DMS153 treated with DMSO at 0.1 percent for 48 hours (cell line): ENCODE measurements around the gene PLEKHM1.
"Not testable (repeated sequence)": the region's sequence is repeated elsewhere in the genome, so short reads cannot be mapped to it uniquely, and the experiment has no call there.

ENCODE experiments used
- DNase-seq: peaks from one replicate; lab custom pipeline; 2025; ENCODE audit not compliant: unreplicated experiment; lab: John Stamatoyannopoulos, UW

PLEKHM1 gene

GRCh38 chr17:45490615-45491433 is at the start of gene PLEKHM1:
Gene PLEKHM1, minus strand, starts transcription at chr17:45490721. Its CDS starts 8,237 bp downstream, at chr17:45482484.
- peak; percentile 13 for DNase-seq

GRCh38 chr17:45538168-45538567 is 47.6 kb upstream of the PLEKHM1 start:
- not testable (repeated sequence) for DNase-seq

GRCh38 chr17:45506072-45506471 is 15.6 kb upstream of the PLEKHM1 start:
- DNase-seq: not testable (repeated sequence)

- DNase-seq: not testable (repeated sequence)
These were observed 14.7 kb upstream of the PLEKHM1 start for GRCh38 chr17:45505183-45505582.

GRCh38 chr17:45501092-45501707 is 10.7 kb upstream of the PLEKHM1 start:
- not testable (repeated sequence) for DNase-seq

- DNase-seq: not testable (repeated sequence)
These were observed 10.0 kb upstream of the PLEKHM1 start for GRCh38 chr17:45500478-45500877.

GRCh38 chr17:45499208-45499607 is 8.7 kb upstream of the PLEKHM1 start:
- not testable (repeated sequence) for DNase-seq

- DNase-seq: not testable (repeated sequence)
These were observed 7.9 kb upstream of the PLEKHM1 start for GRCh38 chr17:45498377-45498776.

- DNase-seq: not testable (repeated sequence)
These were observed 6.9 kb upstream of the PLEKHM1 start for GRCh38 chr17:45497449-45497848.

- DNase-seq: not testable (repeated sequence)
These were observed 6.0 kb upstream of the PLEKHM1 start for GRCh38 chr17:45496507-45496906.

GRCh38 chr17:45494556-45494955 is 4.0 kb upstream of the PLEKHM1 start:
- DNase-seq: not testable (repeated sequence)

GRCh38 chr17:45492156-45492555 is 1.6 kb upstream of the PLEKHM1 start:
- not testable (repeated sequence) for DNase-seq

- not testable (repeated sequence) for DNase-seq
These were observed 323 bp downstream of the PLEKHM1 start for GRCh38 chr17:45490198-45490597.

GRCh38 chr17:45487704-45488103 is 2.8 kb downstream of the PLEKHM1 start:
- not testable (repeated sequence) for DNase-seq

GRCh38 chr17:45483591-45484216 is 6.8 kb downstream of the PLEKHM1 start:
- not testable (repeated sequence) for DNase-seq

- DNase-seq: not testable (repeated sequence)
These were observed 7.3 kb downstream of the PLEKHM1 start for GRCh38 chr17:45483177-45483576.

GRCh38 chr17:45482317-45482716 is 8.2 kb downstream of the PLEKHM1 start:
- DNase-seq: not testable (repeated sequence)

- DNase-seq: not testable (repeated sequence)
These were observed 15.1 kb downstream of the PLEKHM1 start for GRCh38 chr17:45475436-45475835.

GRCh38 chr17:45472249-45472648 is 18.3 kb downstream of the PLEKHM1 start:
- not testable (repeated sequence) for DNase-seq

GRCh38 chr17:45469204-45469563 is 21.3 kb downstream of the PLEKHM1 start:
- DNase-seq: not testable (repeated sequence)
